ENCODE data around the gene STAP2. TPM values are rescaled to one million over a fixed set of nuclear protein-coding genes. Genes with fewer than 3 reads are reported as not detected.

Gene STAP2
- total and polyA plus RNA-seq, 9 of the 15 experiments (the other 6 are each of a cell fraction or from before 2014, with no cell fraction given): 1.2 to 9.8 (median 4.5) TPM

- TF ChIP-seq ZNF431 (CRISPR knock-in tag; IDR thresholded peaks at IDR 0.05) (0 out of 2 replicates have a peak, but pooled peaks have one; percentile 63), PBX2 (CRISPR knock-in tag; IDR thresholded peaks at IDR 0.05; ENCODE audit: low read depth) (no peak), PBX2 (tag; conservative IDR thresholded peaks at IDR 0.05; ENCODE audit: low read depth) (peak; percentile 42; the same call in 1 of the 2 replicates), ZBTB33 (CRISPR knock-in tag; IDR thresholded peaks at IDR 0.05) (peak; percentile 66; the same call in 1 of the 2 replicates), FOXJ3 (CRISPR knock-in tag; IDR thresholded peaks at IDR 0.05) (no peak), NFIC (IDR thresholded peaks at IDR 0.05) (peak; percentile 95), MEF2A (IDR thresholded peaks at IDR 0.05; ENCODE audit: control insufficient read depth, low read depth, low read length) (peak; percentile 27; the same call in 1 of the 2 replicates), RCOR1 (IDR thresholded peaks at IDR 0.05; ENCODE audit: borderline replicate concordance in 1 of 2, low read depth in 2 of 2, low read length in 2 of 2) (peak in 1 of 2 experiments; percentile 91; a peak in 2 of 4 replicates), ZFP36 (IDR thresholded peaks at IDR 0.05; ENCODE audit: low read depth, low read length, partially characterized antibody) (peak; percentile 7), KHSRP (IDR thresholded peaks at IDR 0.05) (no peak), CREM (IDR thresholded peaks at IDR 0.05; ENCODE audit: low read depth) (peak; percentile 96), LEF1 (IDR thresholded peaks at IDR 0.05) (peak; percentile 50; the same call in 1 of the 2 replicates), LCOR (CRISPR knock-in tag; IDR thresholded peaks at IDR 0.05) (peak; percentile 77; the same call in 1 of the 2 replicates), HDAC2 (IDR thresholded peaks at IDR 0.05) (peak; percentile 47; the same call in 1 of the 2 replicates), NFE2 (IDR thresholded peaks at IDR 0.05; ENCODE audit: low read depth) (peak; percentile 35; the same call in 1 of the 2 replicates), MAX (CRISPR knock-in tag; IDR thresholded peaks at IDR 0.05) (peak; percentile 87; the same call in 1 of the 2 replicates), PTBP1 (IDR thresholded peaks at IDR 0.05; ENCODE audit: low read depth, low read length) (0 out of 2 replicates have a peak, but pooled peaks have one; percentile 26), PRPF4 (IDR thresholded peaks at IDR 0.05; ENCODE audit: insufficient read depth, low read depth, low read length, poor library complexity, severe bottlenecking) (no peak), TCF7 (IDR thresholded peaks at IDR 0.05; ENCODE audit: borderline replicate concordance) (no peak), HNRNPL (IDR thresholded peaks at IDR 0.05; ENCODE audit: low read depth, low read length) (no peak), PHB2 (IDR thresholded peaks at IDR 0.05; ENCODE audit: low read depth) (peak; percentile 58; the same call in 1 of the 2 replicates), MCM2 (IDR thresholded peaks at IDR 0.05; ENCODE audit: low read depth) (no peak), ZNF384 (IDR thresholded peaks at IDR 0.05; ENCODE audit: low read depth, low read length) (peak; percentile 77; the same call in 1 of the 2 replicates)
Observed at GRCh38 chr19:4375164-4376027, 36.8 kb upstream of the STAP2 start (continued).
